C1 segment of cervical spinal cord (tissue), 14 donors: Measurements from ENCODE around the gene HSD17B10.
"Not testable (repeated sequence)": the region's sequence is repeated elsewhere in the genome, so short reads cannot be mapped to it uniquely, and the experiment has no call there.

Experiments used
- DNase-seq, 14 donors: peaks; one replicate each; lab custom pipeline; 2025; lab: John Stamatoyannopoulos, UW

The HSD17B10 gene

DNA sequence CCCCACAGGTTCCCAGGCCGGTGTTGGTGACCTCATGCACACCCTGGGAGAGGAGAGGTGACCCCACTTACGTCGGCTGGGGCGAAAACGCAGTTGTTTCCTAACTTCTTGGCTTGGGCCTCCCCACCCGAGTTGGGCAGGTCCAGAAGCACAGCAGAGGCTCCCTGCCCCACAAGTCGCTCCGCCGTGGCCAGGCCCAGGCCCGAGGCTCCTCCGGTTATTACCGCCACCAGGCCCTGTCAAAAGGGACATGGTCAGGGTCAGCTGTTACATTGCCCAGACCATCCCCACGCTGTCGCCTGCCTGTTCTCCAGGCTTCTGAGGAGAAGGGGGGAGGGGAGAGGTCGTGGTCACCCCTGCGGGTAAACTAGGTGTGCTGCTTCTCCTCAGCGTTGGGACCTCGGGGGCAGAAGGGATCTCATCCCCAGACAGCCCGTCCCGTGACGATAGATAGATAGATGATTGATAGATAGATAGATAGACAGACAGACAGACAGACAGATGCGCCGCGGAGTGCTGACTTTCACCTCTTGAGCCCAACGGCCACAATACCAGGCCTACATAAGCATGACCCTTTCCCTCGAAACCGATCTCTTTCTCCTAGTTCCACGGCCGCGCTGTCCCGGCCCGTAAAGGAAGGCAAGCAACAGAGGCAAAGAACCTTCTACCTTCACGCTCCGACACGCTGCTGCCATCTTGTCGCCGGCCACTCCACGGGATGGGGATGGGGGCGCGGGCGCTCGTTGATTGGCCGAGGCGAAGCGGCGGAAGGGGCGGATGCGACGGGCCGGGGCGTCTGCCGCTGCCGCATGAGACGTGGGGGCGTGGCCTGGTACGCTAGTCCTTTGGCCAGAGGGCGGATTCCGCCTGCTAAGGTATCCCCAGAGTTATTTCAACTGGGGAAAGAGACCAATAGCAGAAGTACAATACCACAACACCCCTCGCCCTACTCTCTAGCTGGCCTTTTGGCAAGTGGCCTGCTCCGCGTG, at the start of gene HSD17B10:
Gene HSD17B10 (minus strand): TSS at position 720 of the 989 bp plus-strand sequence. CDS start 25 bp downstream, at position 695.
- peak in 13 of 14 donors; percentile 33 to 89 (median 68) for DNase-seq

DNA sequence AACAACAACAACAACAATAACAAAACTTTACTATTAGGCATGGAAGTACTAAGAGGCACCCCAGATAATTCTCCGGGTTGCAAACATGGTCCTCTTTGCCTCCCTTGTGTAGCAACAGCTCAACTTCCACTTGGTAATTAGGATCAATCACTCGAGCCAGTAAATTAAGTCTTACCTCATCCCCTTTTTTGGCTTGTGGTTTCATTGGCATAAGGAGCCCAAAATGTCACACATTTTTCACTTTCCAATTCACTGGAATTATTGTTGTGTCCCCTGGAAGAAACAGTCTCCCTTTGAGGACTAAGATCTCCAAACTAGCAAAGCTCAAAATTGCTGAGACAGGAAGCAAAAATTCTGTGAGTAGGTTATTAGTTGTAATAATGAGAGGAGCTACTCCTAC, 49.2 kb upstream of the HSD17B10 start:
- no peak for DNase-seq

GRCh38 chrX:53481816-53482465, 47.8 kb upstream of the HSD17B10 start:
- peak in 9 of 14 donors; percentile 0 to 59 (median 2) for DNase-seq

- no peak for DNase-seq
Observed at GRCh38 chrX:53481093-53481492, 46.9 kb upstream of the HSD17B10 start.

DNA sequence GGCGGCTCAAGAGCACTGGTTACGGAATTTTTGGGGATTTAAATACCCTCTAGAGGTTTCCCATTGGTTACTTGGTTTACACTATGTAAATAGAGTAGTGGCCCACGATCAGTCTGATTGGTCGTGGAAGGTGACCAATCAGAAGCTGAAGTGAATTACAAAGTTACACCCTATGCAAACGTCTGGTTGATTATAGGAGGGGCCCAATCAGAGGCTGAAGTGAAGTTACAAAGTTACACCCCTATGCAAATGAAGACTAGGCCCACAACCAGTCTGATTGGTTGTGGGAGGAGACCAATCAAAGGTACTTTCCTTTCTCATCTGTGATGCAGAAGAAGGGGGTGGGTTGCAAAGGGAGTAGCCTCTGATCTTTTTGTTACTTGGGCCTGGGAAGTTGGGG, 45.1 kb upstream of the HSD17B10 start:
- DNase-seq, result no peak

GRCh38 chrX:53476371-53476770, 42.2 kb upstream of the HSD17B10 start:
- no peak for DNase-seq

GRCh38 chrX:53474707-53475106, 40.5 kb upstream of the HSD17B10 start:
- no peak for DNase-seq

GRCh38 chrX:53471346-53471745, 37.2 kb upstream of the HSD17B10 start:
- no peak for DNase-seq

DNA sequence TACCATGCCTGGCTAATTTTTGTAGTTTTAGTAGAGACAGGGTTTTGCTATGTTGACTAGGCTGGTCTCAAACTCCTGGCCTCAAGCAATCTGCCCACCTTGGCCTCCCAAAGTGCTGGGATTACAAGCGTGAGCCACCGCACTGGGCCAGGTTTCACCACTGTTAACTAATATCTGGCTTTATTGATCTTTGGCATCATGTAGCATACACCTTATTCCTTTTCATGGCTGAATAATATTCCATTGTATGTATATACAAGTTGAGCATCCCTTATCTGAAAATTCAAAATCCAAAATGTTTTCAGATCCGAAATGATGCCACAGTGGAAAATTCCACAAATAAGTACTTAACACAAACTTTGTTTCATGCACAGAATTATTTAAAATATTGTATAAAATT, 34.5 kb upstream of the HSD17B10 start:
- not testable (repeated sequence) for DNase-seq

GRCh38 chrX:53458082-53458481, 23.9 kb upstream of the HSD17B10 start:
- DNase-seq, result no peak

DNA sequence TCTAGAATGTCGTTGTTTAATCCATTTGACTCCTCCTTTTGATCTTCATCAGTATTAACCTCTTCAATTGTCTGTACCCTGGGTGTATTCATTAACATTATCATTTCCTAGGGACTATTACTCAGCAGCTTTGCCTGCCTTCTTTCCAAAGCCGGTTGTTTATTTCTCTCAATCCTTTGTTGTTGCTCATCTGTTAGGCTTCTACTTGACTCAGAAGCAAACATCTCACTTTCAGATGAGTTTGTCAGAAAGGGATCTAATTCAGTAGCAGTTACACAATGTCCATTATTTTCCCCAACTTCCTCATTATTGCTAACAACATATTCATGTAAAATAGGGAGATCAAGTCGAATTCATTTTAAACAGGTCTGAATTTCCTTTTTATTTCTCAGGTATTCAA, 22.1 kb upstream of the HSD17B10 start:
- DNase-seq, result no peak

DNA sequence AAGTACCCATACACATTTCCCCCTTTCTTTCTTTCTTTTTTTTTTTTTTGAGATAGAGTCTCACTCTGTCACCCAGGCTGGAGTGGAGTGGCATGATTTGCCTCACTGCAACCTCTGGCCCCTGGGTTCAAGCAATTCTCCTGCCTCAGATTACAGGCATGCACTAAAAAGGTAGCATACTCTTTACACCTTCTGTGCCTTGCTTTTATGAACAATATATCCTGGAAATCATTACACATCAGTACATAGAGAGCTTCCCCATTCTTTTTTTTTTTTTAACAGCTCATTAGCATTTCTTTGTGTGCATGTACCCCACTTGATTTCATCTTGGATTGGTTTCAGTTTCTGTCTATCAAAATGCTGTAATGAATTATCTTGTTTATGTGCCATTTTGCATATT, 18.6 kb upstream of the HSD17B10 start:
- no peak for DNase-seq

GRCh38 chrX:53449632-53450031, 15.5 kb upstream of the HSD17B10 start:
- no peak for DNase-seq

DNA sequence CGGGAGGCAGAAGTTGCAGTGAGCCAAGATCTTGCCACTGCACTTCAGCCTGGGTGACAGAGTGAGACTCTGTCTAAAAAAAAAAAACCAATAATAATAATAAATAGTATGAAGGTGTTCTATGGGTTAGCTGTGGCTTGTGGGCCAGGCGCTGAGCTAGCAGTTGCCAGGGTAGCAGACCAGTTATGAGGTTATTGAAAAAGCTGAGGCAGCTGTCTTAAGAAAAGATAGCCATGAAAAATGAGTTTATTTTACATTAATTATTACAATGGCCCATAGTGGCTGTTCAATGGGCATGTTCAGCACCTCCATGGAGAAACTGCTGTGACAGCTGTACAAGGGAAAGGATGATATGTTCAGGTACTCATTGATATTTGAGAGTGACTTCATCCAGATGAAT, 13.3 kb upstream of the HSD17B10 start:
- DNase-seq, result no peak

- peak in 1 of 14 donors; percentile 3 for DNase-seq
Observed at GRCh38 chrX:53445977-53446376, 11.8 kb upstream of the HSD17B10 start.

DNA sequence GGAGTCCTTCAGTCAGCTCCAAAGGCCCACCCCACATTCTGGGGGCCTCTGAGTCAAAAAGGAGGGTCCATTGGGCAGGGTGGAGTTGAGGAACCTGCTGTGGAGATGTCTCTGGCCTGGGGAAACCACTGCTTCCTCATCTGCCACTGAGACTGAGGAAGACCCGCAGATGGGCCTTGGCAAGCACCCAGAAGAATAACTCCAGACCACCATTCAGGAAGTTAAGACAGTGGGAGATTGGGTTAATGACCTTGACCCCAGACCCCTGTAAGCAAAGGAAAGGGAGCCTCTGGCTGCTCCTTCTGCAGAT, 8.1 kb upstream of the HSD17B10 start:
- DNase-seq, result peak in 2 of 14 donors; percentile 13 to 17

- DNase-seq, result peak in 13 of 14 donors; percentile 3 to 85 (median 25)
Observed at GRCh38 chrX:53441531-53442321, 7.6 kb upstream of the HSD17B10 start.

GRCh38 chrX:53440621-53441517, 6.7 kb upstream of the HSD17B10 start:
- DNase-seq, result peak in 9 of 14 donors; percentile 2 to 71 (median 14)

- DNase-seq, result peak in 1 of 14 donors; percentile 62
Observed at GRCh38 chrX:53440101-53440500, 5.9 kb upstream of the HSD17B10 start.

DNA sequence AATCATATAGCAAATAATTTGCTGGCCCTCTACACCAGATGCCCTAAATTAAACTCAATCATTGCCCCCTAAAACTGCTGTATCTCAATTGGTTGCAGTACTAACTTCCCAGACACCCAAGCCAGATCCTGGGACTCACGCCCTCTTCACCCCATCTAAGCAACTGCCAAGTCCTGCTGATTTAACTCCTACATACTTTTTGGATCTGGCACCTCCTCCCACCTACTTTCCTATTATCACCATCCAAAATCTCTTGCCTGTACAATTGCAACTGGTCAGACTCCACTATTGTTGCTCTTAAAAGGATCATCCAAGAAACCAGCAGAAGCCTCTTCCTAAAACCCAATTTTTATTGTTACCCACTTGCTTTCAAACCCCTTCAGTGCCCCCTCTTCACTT, 4.7 kb upstream of the HSD17B10 start:
- no peak for DNase-seq
